ENCODE data around the gene CCDC188.

Gene CCDC188

GRCh38 chr22:20174785-20175596 is 24.1 kb upstream of the CCDC188 start:
- Histone ChIP-seq H3K27ac (no peak overlapping the region), H3K4me3 (no peak overlapping the region)
- no peak for TF ChIP-seq CTCF (IDR thresholded peaks at IDR 0.05)
- DNase-seq (ENCODE audit: low spot score), result no peak

GRCh38 chr22:20173772-20174171 is 22.9 kb upstream of the CCDC188 start:
- no peak for DNase-seq (ENCODE audit: low spot score)
- no peak for TF ChIP-seq CTCF (IDR thresholded peaks at IDR 0.05)
- no peak overlapping the region for H3K27ac ChIP-seq
- H3K4me3 ChIP-seq, result no peak overlapping the region

- no peak overlapping the region for H3K27ac ChIP-seq
- DNase-seq (ENCODE audit: low spot score), result no peak
Observed at GRCh38 chr22:20173246-20173645, 22.4 kb upstream of the CCDC188 start.

GRCh38 chr22:20172141-20172613 is 21.3 kb upstream of the CCDC188 start:
- DNase-seq (ENCODE audit: low spot score), result no peak
- Histone ChIP-seq H3K4me3 (no peak overlapping the region), H3K27ac (no peak overlapping the region)
- TF ChIP-seq CTCF (IDR thresholded peaks at IDR 0.05), result no peak

More at GRCh38 chr22:20173246-20173645, 22.4 kb upstream of the CCDC188 start:
- H3K4me3 ChIP-seq, result no peak overlapping the region
- TF ChIP-seq CTCF (IDR thresholded peaks at IDR 0.05), result no peak

GRCh38 chr22:20171288-20172140 is 20.7 kb upstream of the CCDC188 start:
- H3K27ac ChIP-seq, result no peak overlapping the region
- no peak for DNase-seq (ENCODE audit: low spot score)
- TF ChIP-seq CTCF (IDR thresholded peaks at IDR 0.05), result no peak
- H3K4me3 ChIP-seq, result no peak overlapping the region

GRCh38 chr22:20170170-20170569 is 19.3 kb upstream of the CCDC188 start:
- Histone ChIP-seq H3K4me3 (no peak overlapping the region), H3K27ac (no peak overlapping the region)
- TF ChIP-seq CTCF (IDR thresholded peaks at IDR 0.05), result no peak
- DNase-seq (ENCODE audit: low spot score), result no peak
